HepG2 (cell line): ENCODE results near the gene TSPAN11. TPM values are rescaled to one million over a fixed set of nuclear protein-coding genes. Genes with fewer than 3 reads are reported as not detected.

Source experiments
- ATAC-seq: fragments of 200-7000 bp; cut with Tn5 transposase; 3 replicates; pipeline ENCODE4 v1.9.1; 2020; ENCODE audit warnings: mild to moderate bottlenecking, moderate library complexity
- BruUV-seq: library from RNA; stranded (reverse); fragments of 400-500 nt; replicated peaks from 2 replicates; lab custom pipeline; 2021; lab: Mats Ljungman, UMichigan
- CTCF ChIA-PET: fragments of 300-600 bp; formaldehyde crosslinking; extraction: SDS; loops from one replicate; lab custom pipeline; 2021; ENCODE audit warnings: low total read pairs, inconsistent platforms, low intra/inter-chr PET ratio; lab: Yijun Ruan, JAX
- POLR2A ChIA-PET: fragments of 350-600 bp; sonication (Branson Sonifier 250); formaldehyde crosslinking; loops from one replicate; lab custom pipeline; 2020; ENCODE audit warnings: antibody characterized with exemption, inconsistent platforms; lab: Yijun Ruan, JAX
- DNase-seq: peaks from one replicate; pipeline ENCODE4 v3.0.0-alpha.2; 2015; ENCODE audit warnings: low spot score
- FAIRE-seq: peaks from 3 replicates; lab custom pipeline; 2011; peaks lifted over from hg19 to GRCh38; lab: Jason Lieb, UNC
- H2AFZ ChIP-seq: one replicate; pipeline ENCODE4 v1.6.1; 2011; ENCODE audit warnings: low read length, inconsistent platforms
- H3K27ac ChIP-seq: fragments of 300-600 bp; 3 replicates; pipeline ENCODE4 v1.8.0; 2011; ENCODE audit warnings: mixed run types, mild to moderate bottlenecking, mixed read lengths, low read length, inconsistent platforms; ENCODE audit not compliant: insufficient read depth; ENCODE audit errors: extremely low read length
- H3K27me3 ChIP-seq, 2 experiments: fragments of 200-600 bp in 1 of 2; 2 replicates in 1 of 2; 3 replicates in 1 of 2; pipeline versions ENCODE4 v1.6.0 to v1.8.0; 2011; ENCODE audit warnings: low read length in 2 of 2, mild to moderate bottlenecking in 2 of 2, moderate library complexity in 2 of 2, inconsistent platforms in 1 of 2; ENCODE audit not compliant: insufficient read depth in 2 of 2, control insufficient read depth in 1 of 2
- H3K36me3 ChIP-seq, 2 experiments: fragments of 200-600 bp in 1 of 2; replicated peaks in 1 of 2; 2 replicates in 1 of 2; 3 replicates in 1 of 2; pipeline versions ENCODE4 v1.5.1 to v1.8.0; 2011; ENCODE audit warnings: low read length in 2 of 2, inconsistent platforms in 1 of 2; ENCODE audit not compliant: insufficient read depth in 2 of 2, control insufficient read depth in 1 of 2
- H3K4me1 ChIP-seq: 2 replicates; pipeline ENCODE4 v1.5.1; 2012; ENCODE audit warnings: low read length, inconsistent platforms; ENCODE audit not compliant: insufficient read depth
- H3K4me2 ChIP-seq: 2 replicates; pipeline ENCODE4 v1.6.0; 2011; ENCODE audit warnings: low read depth, low read length, inconsistent platforms
- H3K4me3 ChIP-seq, 3 experiments: fragments of 200-600 bp in 1 of 3; sonication (generic), shearing (Covaris generic) in 1 of 3; replicated peaks in 1 of 3; 2 replicates each; pipeline ENCODE4 v1.5.1; 2011 to 2016; ENCODE audit warnings: low read length in 3 of 3, inconsistent platforms in 2 of 3, low read depth in 2 of 3, mild to moderate bottlenecking in 2 of 3, control low read depth in 1 of 3, mixed read lengths in 1 of 3; ENCODE audit not compliant: insufficient read depth in 1 of 3
- H3K79me2 ChIP-seq: one replicate; pipeline ENCODE4 v1.6.1; 2011; ENCODE audit warnings: low read length, inconsistent platforms; ENCODE audit not compliant: insufficient read depth
- H3K9ac ChIP-seq: 2 replicates; pipeline ENCODE4 v1.6.0; 2011; ENCODE audit warnings: mild to moderate bottlenecking, low read depth, low read length, inconsistent platforms; ENCODE audit not compliant: insufficient read depth
- H3K9me3 ChIP-seq: 2 replicates; pipeline ENCODE4 v1.5.1; 2012; ENCODE audit warnings: mild to moderate bottlenecking, low read length
- H4K20me1 ChIP-seq: 2 replicates; pipeline ENCODE4 v1.6.0; 2011; ENCODE audit warnings: inconsistent platforms, mild to moderate bottlenecking, low read length, moderate library complexity; ENCODE audit not compliant: insufficient read depth
- CREM ChIP-seq, 2 experiments: sonication (generic) in 1 of 2; formaldehyde crosslinking in 1 of 2; IDR thresholded peaks; 2 replicates each; pipeline versions ENCODE4 v1.4.0 to v1.6.1; 2016 to 2020; ENCODE audit warnings: antibody characterized with exemption in 1 of 2, mild to moderate bottlenecking in 1 of 2, missing genetic modification reagents in 1 of 2
- PHF8 ChIP-seq: sonication (generic); formaldehyde crosslinking; IDR thresholded peaks from 2 replicates; pipeline ENCODE4 v1.5.0; 2020; ENCODE audit warnings: missing genetic modification reagents
- ZNF44 ChIP-seq: sonication (generic); formaldehyde crosslinking; IDR thresholded peaks from 2 replicates; pipeline ENCODE4 v1.5.1; 2020; ENCODE audit warnings: mild to moderate bottlenecking, missing genetic modification reagents
- WGBS: methylation state at CpG from one replicate; pipeline ENCODE4 v1.1.6; 2017; ENCODE audit warnings: low lambda C conversion rate; 5-methylcytosine and 5-hydroxymethylcytosine counted together
- in situ Hi-C: cut with HindIII; loops from 2 replicates; pipeline ENCODE4 v1.10.0; 2017; ENCODE audit warnings: low pct_unique_long_range_greater_than_20kb; ENCODE audit not compliant: extremely low pct_ligation_motif_present
- intact Hi-C: fragments of 100-400 bp; cut with micrococcal nuclease; formaldehyde crosslinking; loops from one replicate; pipeline ENCODE4 v1.10.0; 2022; ENCODE audit not compliant: unreplicated experiment
- polyA plus RNA-seq, 8 experiments: library from polyadenylated mRNA; depleted of rRNA in 3 of 8; stranded (reverse) in 7 of 8; unstranded in 1 of 8; fragments of >200 nt; fragmentation: Illumina TruSeq in 4 of 8; extraction: Trizol in 4 of 8; gene quantifications; 2 replicates each; pipeline versions ENCODE4 v1.2.1 to v1.2.3, GENCODE V29; 2011 to 2016; ENCODE audit warnings: low read depth in 4 of 8, missing spikeins in 1 of 8, mixed read lengths in 1 of 8; ENCODE audit not compliant: insufficient read depth in 1 of 8
- total RNA-seq, 5 experiments: library from RNA; depleted of rRNA; stranded (reverse); fragments of >200 nt; fragmentation: Illumina TruSeq; extraction: Trizol; gene quantifications; 2 replicates each; pipeline ENCODE4 v1.2.3, GENCODE V29; 2016; ENCODE audit warnings: low read depth in 1 of 5
- TF ChIP-seq, protein P1 (sequence below): sonication (generic); formaldehyde crosslinking; IDR thresholded peaks from 2 replicates; pipeline ENCODE4; 2020; ENCODE audit warnings: missing genetic modification reagents, mild to moderate bottlenecking, borderline replicate concordance

TSPAN11 gene
- total and polyA plus RNA-seq, 2 of the 13 experiments (the other 11 are each of a cell fraction or from before 2014, with no cell fraction given), result 0.01 to 0.07 TPM

DNA sequence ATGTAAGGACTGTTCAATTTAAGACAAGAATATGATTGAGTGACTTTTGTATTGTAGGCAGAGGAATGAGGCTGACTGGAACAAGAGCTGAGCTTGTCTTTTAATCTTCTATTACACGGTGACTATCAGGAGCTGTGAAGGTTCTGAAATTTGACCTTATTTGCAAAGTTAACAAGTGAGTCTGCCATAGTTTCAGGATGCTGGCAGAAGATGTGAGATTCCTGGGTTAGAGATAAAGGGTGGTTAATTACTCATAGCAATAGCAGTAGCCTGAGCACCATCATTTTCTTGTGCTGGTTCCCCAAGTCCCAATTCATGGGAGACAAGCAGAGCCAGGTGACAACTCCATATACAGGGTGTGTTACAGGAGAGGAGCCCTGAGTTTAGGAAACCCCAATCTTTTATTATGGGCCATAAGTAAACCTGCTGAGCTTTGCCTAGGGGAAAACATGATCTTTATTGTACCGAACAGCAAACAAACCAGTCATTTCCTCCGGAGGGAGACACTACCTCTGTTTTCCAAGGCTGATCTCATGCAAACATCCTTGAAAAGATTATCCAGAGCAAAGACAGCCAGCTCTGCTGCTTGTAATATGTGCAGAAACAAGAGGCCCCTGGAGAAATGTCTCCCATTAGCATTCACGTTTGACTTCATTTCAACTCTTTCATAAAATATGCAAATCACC is 95.4 kb downstream of the TSPAN11 start:
- no peaks in the 10 kb centered on the region for H4K20me1 ChIP-seq
- 3% methylated on average over 4 of the region's 4 CpGs for WGBS

More for the DNA sequence above, 95.4 kb downstream of the TSPAN11 start:
- POLR2A ChIA-PET, result no interaction called here
- TF ChIP-seq ZNF44 (CRISPR knock-in tag) (no peak), CREM (IDR thresholded peaks at IDR 0.05) (no peak), CREM (CRISPR knock-in tag; IDR thresholded peaks at IDR 0.05) (no peak), PHF8 (CRISPR knock-in tag) (no peak)
- TF ChIP-seq, protein P1, sequence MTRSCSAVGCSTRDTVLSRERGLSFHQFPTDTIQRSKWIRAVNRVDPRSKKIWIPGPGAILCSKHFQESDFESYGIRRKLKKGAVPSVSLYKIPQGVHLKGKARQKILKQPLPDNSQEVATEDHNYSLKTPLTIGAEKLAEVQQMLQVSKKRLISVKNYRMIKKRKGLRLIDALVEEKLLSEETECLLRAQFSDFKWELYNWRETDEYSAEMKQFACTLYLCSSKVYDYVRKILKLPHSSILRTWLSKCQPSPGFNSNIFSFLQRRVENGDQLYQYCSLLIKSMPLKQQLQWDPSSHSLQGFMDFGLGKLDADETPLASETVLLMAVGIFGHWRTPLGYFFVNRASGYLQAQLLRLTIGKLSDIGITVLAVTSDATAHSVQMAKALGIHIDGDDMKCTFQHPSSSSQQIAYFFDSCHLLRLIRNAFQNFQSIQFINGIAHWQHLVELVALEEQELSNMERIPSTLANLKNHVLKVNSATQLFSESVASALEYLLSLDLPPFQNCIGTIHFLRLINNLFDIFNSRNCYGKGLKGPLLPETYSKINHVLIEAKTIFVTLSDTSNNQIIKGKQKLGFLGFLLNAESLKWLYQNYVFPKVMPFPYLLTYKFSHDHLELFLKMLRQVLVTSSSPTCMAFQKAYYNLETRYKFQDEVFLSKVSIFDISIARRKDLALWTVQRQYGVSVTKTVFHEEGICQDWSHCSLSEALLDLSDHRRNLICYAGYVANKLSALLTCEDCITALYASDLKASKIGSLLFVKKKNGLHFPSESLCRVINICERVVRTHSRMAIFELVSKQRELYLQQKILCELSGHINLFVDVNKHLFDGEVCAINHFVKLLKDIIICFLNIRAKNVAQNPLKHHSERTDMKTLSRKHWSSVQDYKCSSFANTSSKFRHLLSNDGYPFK (CRISPR knock-in tag), result no peak
- BruUV-seq, result no TSS peak
- FAIRE-seq, result no peak
- CTCF ChIA-PET, result no interaction called here
- in situ Hi-C loops (no loop called here), intact Hi-C loops (no loop called here)
- H3K4me1 ChIP-seq, result no peaks in the 10 kb centered on the region
- H3K9me3 ChIP-seq, result no peaks in the 10 kb centered on the region
- DNase-seq, result no peak
- H3K27ac ChIP-seq, result no peak overlapping the region
- no peak overlapping the region for H2AFZ ChIP-seq
- no peaks in the 10 kb centered on the region for H3K79me2 ChIP-seq
- H3K27me3 ChIP-seq, result peaks cover 2 to 7% of the 10 kb centered on the region in 2 experiments; a peak in 3 of 5 replicates
- H3K36me3 ChIP-seq, result no peaks in the 10 kb centered on the region
- no peak for ATAC-seq
- H3K4me2 ChIP-seq, result no peak overlapping the region
- H3K9ac ChIP-seq, result no peak overlapping the region
- no peak overlapping the region for H3K4me3 ChIP-seq
